HG02623 (cell line): ENCODE data around the gene LENG1.

Experiments
- ATAC-seq: cut with Tn5 transposase; IDR thresholded peaks from one replicate; pipeline ENCODE4 v1.9.1; 2021; ENCODE audit warnings: moderate library complexity; ENCODE audit not compliant: unreplicated experiment

Gene LENG1

GRCh38 chr19:54165222-54165621, 5.7 kb upstream of the LENG1 start:
- no peak for ATAC-seq

DNA sequence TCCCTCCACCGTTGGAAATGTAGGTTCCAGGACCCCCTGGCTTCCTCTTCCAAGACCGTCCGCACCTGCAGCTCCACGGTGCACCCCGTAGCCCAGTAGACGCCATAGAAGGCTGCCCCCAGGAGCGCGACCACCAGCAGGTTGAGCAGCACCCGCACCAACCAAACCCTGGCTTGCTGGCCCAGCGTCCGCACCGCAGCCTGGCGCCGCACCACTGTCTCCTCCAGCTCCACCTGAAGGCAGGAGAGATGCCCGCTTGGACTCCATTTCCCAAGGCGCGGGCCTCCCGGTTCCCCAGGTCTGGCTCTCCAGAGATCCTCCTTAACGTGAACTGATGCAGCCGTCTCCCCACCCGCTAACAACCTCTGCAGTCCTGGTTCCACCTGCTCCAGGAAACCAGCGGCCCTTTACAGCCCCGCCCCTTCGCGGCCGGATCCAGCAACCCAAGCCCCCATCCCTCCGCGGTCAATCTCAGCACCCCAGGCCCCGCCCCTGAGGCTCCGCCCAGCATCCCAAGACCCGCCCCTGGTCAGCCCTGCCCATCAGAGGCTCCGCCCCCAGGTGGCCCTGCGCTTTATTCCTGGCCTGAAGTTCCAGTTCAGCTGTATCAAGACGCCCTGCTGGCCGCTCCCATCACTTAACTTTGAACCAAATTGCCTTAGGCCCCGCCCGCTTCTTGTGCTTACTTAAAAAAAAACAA, 5.0 kb upstream of the LENG1 start:
- ATAC-seq: no peak

DNA sequence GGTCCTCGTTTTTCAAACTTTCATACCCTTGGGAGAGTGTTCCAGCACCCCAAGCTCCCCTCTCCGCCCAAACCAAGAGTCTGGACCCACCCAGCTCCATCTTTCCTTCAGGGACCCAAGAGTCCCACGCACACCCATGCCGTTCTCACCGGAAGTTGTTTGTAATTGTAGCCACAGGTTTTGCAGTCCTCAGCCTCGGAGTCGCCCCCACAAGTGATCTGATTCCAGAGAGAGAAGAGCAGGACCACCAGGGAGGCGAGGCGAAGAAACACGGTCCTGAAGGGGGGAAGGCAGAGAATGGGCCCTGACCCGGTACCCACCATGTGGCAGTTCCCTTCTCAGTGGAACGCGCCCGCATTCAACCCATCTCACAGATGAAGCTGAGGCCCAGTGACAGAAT, 3.4 kb upstream of the LENG1 start:
- ATAC-seq: no peak

- ATAC-seq: no peak
Observed at GRCh38 chr19:54162241-54162805, 2.8 kb upstream of the LENG1 start.

DNA sequence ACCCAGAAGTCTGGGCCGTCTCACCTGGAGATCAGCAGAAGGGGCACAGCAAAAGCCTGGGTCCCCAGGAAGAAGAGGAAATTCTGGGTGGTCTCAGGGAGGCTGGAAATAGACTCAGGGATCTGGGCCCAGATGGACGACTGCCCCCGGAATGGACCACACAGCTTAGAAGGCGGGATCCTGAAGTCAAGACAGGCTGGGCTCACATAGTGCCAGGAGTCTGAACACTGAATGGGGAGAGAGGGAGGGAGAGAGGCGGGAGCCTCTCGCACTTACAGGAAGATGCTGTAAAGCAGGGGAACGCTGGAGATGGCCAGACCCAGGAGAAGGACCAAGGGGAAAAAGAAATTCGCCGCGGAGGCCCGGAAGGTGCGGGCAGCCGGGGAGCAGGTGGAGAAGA, 1.3 kb upstream of the LENG1 start:
- no peak for ATAC-seq

DNA sequence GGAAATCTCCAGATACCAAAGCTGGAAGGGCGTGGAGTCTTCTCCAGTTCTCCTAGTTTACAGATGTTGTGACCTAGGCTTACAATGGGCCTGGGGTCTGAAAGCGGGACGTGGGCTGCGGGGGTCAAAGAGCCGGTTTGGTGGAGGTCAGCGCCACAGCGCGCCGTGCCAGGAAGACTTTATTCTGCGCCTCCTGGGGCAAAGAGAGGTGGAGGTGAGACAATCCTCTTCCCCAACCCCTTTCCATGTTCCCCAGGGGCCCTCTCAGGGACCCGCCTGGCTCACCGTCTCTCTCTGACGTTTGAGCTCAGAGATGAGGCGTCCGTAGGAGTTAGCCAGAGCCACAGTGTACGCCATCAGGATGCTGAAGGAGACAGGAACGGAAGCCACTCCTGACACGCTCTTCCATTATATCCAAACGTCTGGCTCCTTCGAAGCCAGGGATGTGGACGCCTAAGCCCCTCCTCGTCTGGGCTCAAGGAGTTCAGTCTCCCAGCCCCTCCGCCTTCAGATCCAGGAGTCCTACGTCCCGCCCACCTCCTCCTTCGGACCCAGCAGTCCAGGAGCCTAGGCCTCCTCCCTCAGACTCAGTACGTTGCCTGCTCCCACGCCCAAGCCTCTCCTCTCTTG, 776 bp upstream of the LENG1 start:
- no peak for ATAC-seq

- ATAC-seq: no peak
Observed at GRCh38 chr19:54158812-54159351, 639 bp downstream of the LENG1 start.

DNA sequence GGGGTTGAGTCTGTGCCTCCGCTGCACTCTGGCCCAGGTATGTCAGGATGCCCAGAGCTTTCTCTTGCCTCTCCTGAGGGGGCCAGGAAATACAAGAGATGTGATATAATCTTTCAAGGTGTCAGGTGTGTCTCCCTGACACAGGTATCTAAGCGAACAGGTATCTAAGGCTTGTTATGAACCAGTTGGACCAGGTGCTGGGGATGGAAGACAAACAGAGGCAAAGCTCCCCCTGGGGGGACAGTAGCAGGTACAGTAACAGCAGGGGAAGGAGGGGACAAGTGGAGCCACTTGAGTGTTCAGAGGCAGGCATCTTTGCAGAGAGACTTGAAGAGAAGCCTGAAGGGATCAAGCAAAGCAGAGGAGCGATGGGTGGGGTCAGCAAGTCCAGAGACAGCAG, 2.6 kb downstream of the LENG1 start:
- no peak for ATAC-seq

GRCh38 chr19:54156490-54156889, 3.0 kb downstream of the LENG1 start:
- ATAC-seq: no peak

GRCh38 chr19:54155694-54156093, 3.8 kb downstream of the LENG1 start:
- no peak for ATAC-seq

DNA sequence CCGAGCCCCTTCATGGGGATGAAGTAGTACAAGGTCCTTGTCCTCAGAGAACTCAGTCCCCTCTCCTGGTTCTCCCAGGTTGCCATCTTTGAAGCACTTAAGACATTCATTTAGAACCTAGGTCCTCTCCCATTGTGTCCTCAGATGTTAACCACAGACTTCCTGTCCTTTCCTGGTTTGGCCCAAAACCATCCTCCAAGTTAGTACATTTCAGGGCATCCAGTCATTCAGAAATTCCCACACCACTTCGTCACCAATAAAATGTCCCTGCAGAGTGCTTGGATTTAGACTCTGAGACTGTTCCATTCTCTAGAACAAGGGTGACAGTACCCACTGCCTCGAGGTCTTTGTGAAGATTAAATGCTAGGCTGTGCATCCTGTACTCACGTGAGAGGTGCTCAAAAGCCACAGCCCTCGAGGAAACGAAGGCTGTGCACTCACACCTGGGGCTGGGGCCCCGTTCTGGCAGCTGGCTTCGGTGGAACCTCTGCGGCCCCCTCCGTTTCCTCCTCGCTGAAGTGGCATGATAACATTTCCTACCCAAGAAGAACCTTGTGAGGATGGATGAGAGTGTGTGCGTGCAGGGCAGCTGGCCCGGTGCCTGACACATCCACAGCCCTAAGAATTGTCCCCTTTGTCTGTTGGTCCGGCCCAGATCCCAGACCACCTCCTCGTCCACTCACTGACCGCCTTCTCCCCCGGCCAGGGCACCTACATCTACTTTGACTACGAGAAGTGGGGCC, 4.7 kb downstream of the LENG1 start:
- no peak for ATAC-seq

- ATAC-seq: no peak
Observed at GRCh38 chr19:54153731-54154326, 5.7 kb downstream of the LENG1 start.

DNA sequence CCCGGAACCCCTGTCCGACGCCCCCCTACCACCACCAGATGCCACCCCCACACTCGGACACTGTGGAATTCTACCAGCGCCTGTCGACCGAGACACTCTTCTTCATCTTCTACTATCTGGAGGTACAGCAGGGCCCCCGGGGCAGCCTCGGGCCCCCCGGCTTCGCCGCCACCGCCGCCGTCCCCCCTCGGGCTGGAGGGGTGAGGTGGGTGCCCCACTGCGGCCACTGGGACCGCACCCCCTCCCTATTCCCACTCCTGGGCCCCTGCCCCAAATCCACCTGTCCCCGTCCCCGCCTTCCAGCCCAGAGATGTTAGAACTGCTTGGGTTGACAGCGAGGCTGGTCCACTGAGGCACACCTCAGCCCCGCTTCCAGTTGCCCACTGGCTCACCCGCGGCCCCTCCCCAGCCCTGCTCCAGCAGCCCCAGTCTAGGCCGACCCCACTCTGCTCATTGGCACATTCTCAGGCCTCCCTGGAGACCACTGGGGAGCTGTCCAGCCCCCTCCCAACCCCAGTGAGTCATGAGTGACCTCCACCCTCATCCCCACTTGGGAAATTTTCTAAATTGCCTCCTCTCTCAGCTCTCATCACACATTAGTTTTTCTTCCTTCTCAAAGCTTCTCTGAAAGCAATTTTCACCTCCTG, 6.5 kb downstream of the LENG1 start:
- ATAC-seq: no peak

GRCh38 chr19:54152267-54152666, 7.3 kb downstream of the LENG1 start:
- ATAC-seq: no peak

- ATAC-seq: no peak
Observed at GRCh38 chr19:54151362-54152035, 8.0 kb downstream of the LENG1 start.

- no peak for ATAC-seq
Observed at GRCh38 chr19:54149021-54149812, 10.3 kb downstream of the LENG1 start.

GRCh38 chr19:54148158-54148557, 11.4 kb downstream of the LENG1 start:
- no peak for ATAC-seq

- no peak for ATAC-seq
Observed at GRCh38 chr19:54147676-54148075, 11.8 kb downstream of the LENG1 start.

DNA sequence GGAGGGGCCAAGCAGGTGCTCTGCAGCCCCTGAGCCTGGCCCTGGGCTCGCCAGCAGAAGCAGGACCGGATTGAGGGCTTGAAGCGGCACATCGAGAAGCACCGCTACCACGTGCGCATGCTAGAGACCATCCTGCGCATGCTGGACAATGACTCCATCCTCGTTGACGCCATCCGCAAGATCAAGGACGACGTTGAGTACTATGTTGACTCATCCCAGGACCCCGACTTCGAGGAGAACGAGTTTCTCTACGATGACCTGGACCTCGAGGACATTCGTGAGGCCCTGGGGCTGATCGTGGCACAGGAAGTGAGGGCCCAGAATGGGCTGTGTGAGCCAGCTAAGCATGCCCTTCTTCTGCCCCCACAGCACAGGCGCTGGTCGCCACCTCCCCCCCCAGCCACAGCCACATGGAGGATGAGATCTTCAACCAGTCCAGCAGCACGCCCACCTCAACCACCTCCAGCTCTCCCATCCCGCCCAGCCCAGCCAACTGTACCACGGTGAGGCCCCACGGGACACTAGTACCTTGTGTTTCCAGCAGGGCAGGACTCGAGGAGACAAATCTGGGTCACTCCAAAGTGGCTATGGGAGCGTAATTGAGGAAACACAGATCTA, 13.9 kb downstream of the LENG1 start:
- no peak for ATAC-seq
